Activated CD4-positive, alpha-beta T cell treated with anti-CD3 and anti-CD28 coated beads, Interleukin-2, amount 10 ng/mL, durations not matched to agents 24 days and 14 days (primary cell): ENCODE measurements around the gene LARP1. TPM values are rescaled to one million over a fixed set of nuclear protein-coding genes. Genes with fewer than 3 reads are reported as not detected.

Experiments used
- DNase-seq: peaks from one replicate; pipeline ENCODE4 v3.0.0; 2022
- H3K27ac Mint-ChIP-seq: one replicate; pipeline ENCODE4 v1.8.0; 2022; ENCODE audit warnings: mild to moderate bottlenecking, mixed read lengths
- H3K27me3 Mint-ChIP-seq: one replicate; pipeline ENCODE4 v1.8.0; 2022; ENCODE audit warnings: mixed read lengths
- H3K36me3 Mint-ChIP-seq: one replicate; pipeline ENCODE4 v1.8.0; 2022; ENCODE audit warnings: low read depth, mild to moderate bottlenecking, mixed read lengths
- H3K4me1 Mint-ChIP-seq: one replicate; pipeline ENCODE4 v1.8.0; 2021; ENCODE audit warnings: mixed read lengths
- H3K4me3 Mint-ChIP-seq: one replicate; pipeline ENCODE4 v1.8.0; 2022; ENCODE audit warnings: mild to moderate bottlenecking, moderate library complexity, mixed read lengths
- H3K9me3 Mint-ChIP-seq: one replicate; pipeline ENCODE4 v1.8.0; 2021; ENCODE audit warnings: mixed read lengths
- intact Hi-C: fragments of 100-400 bp; cut with micrococcal nuclease; formaldehyde crosslinking; loops from one replicate; pipeline ENCODE4 v1.15.1; 2023
- total RNA-seq: library from RNA; stranded (reverse); gene quantifications from 2 replicates; pipeline ENCODE4 v1.2.3, GENCODE V29; 2022

LARP1 gene
- total RNA-seq, 1 donor from 2014 or later, result 348 TPM

- intact Hi-C loops, result no loop called here
- Mint-ChIP-seq H3K9me3 (no peaks in the 10 kb centered on the region), H3K27me3 (no peaks in the 10 kb centered on the region), H3K4me3 (no peak overlapping the region), H3K36me3 (peaks cover 11% of the 10 kb centered on the region), H3K27ac (no peak overlapping the region), H3K4me1 (peaks cover 30% of the 10 kb centered on the region)
- no peak for DNase-seq
These were observed 23.9 kb downstream of the LARP1 start for GRCh38 chr5:154779105-154779504.

DNA sequence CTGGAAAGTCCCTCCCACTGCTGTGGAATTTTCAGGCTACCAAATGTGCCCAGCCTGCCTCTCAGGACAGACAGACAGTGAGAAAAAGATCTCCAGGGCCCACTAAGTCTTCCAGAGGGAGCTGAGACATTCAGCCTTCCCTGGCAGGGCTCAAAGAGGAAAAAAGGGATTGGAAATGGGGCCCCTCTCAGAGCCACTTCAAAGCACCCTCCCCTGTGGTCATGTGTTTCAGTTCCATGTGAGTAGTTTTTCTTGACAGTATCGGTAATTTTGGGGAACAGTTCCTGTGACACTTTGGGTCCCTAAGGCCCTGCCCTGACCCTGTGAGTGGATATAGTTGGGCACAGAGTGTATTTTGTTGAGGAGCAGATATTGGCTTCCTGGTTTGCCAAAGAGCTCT is 25.0 kb downstream of the LARP1 start:
- peaks cover 30% of the 10 kb centered on the region for H3K4me1 Mint-ChIP-seq
- H3K9me3 Mint-ChIP-seq, result no peaks in the 10 kb centered on the region
- intact Hi-C loops, result no loop called here
- no peak for DNase-seq
- H3K4me3 Mint-ChIP-seq, result no peak overlapping the region
- H3K27me3 Mint-ChIP-seq, result no peaks in the 10 kb centered on the region
- peaks cover 7% of the 10 kb centered on the region for H3K36me3 Mint-ChIP-seq
- peak overlapping the region; percentile 51 for H3K27ac Mint-ChIP-seq

DNA sequence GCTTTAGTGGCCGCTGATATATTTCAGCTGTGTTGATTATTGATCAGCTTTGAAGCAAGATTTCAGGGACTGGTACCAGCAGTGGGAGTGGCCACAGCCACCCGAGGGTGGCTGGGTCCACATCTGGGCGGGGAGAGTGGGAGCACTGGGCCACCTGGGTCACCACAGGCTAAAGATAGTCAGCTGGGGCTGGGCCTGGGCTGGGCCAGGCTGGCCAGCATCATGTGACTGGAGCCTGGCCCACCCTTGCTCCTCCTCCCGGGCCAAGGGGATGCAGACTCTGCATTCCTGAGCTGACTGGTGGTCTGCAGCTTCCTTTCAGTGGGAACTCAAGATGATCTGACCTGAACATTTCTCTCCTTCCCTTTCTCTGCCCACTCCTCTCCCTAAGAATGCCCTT is 27.1 kb downstream of the LARP1 start:
- peaks cover 10% of the 10 kb centered on the region for H3K36me3 Mint-ChIP-seq
- H3K27ac Mint-ChIP-seq, result no peak overlapping the region
- DNase-seq, result no peak
- no peaks in the 10 kb centered on the region for H3K9me3 Mint-ChIP-seq
- H3K4me1 Mint-ChIP-seq, result peaks cover 39% of the 10 kb centered on the region
- H3K4me3 Mint-ChIP-seq, result no peak overlapping the region
- no peaks in the 10 kb centered on the region for H3K27me3 Mint-ChIP-seq
- intact Hi-C loops, result no loop called here

- H3K4me1 Mint-ChIP-seq, result peaks cover 46% of the 10 kb centered on the region
- no peak overlapping the region for H3K27ac Mint-ChIP-seq
- intact Hi-C loops, result no loop called here
- H3K27me3 Mint-ChIP-seq, result no peaks in the 10 kb centered on the region
- DNase-seq, result no peak
- no peaks in the 10 kb centered on the region for H3K9me3 Mint-ChIP-seq
- peaks cover 10% of the 10 kb centered on the region for H3K36me3 Mint-ChIP-seq
- H3K4me3 Mint-ChIP-seq, result no peak overlapping the region
These were observed 27.8 kb downstream of the LARP1 start for GRCh38 chr5:154782812-154783592.

- no peaks in the 10 kb centered on the region for H3K27me3 Mint-ChIP-seq
- no peaks in the 10 kb centered on the region for H3K9me3 Mint-ChIP-seq
- H3K36me3 Mint-ChIP-seq, result peaks cover 13% of the 10 kb centered on the region
- H3K27ac Mint-ChIP-seq, result peak overlapping the region; percentile 64
- no peak for DNase-seq
- intact Hi-C loops, result no loop called here
- H3K4me3 Mint-ChIP-seq, result no peak overlapping the region
- H3K4me1 Mint-ChIP-seq, result peaks cover 50% of the 10 kb centered on the region
These were observed 28.7 kb downstream of the LARP1 start for GRCh38 chr5:154783774-154784460.

DNA sequence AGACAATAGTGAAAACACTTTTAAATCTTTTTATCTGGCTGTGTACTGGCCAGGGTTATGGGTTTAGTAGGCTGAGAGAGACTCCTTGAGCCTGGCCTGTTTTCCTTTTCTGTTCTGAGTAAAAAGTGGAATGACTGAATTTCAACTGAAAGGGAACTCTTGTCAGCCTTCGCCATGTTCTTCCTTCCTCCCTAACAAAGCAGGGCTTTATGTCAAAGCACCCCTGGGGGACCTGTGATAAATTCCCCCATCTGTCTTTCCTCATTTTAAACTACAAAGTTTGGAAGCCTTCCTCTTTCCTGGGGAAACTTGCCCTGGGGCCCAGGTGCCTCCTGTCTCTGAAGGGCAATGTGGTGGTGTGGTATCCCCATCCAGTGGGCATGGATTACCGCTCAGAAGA is 29.7 kb downstream of the LARP1 start:
- no peaks in the 10 kb centered on the region for H3K27me3 Mint-ChIP-seq
- no peaks in the 10 kb centered on the region for H3K9me3 Mint-ChIP-seq
- peaks cover 43% of the 10 kb centered on the region for H3K4me1 Mint-ChIP-seq
- H3K27ac Mint-ChIP-seq, result peak overlapping the region; percentile 64
- no peak overlapping the region for H3K4me3 Mint-ChIP-seq
- peaks cover 9% of the 10 kb centered on the region for H3K36me3 Mint-ChIP-seq
- no peak for DNase-seq
- intact Hi-C loops, result no loop called here

- intact Hi-C loops, result no loop called here
- Mint-ChIP-seq H3K9me3 (no peaks in the 10 kb centered on the region), H3K4me3 (no peak overlapping the region), H3K36me3 (peaks cover 18% of the 10 kb centered on the region), H3K27ac (no peak overlapping the region), H3K4me1 (peaks cover 37% of the 10 kb centered on the region), H3K27me3 (no peaks in the 10 kb centered on the region)
- DNase-seq, result no peak
These were observed 31.2 kb downstream of the LARP1 start for GRCh38 chr5:154786414-154786813.

DNA sequence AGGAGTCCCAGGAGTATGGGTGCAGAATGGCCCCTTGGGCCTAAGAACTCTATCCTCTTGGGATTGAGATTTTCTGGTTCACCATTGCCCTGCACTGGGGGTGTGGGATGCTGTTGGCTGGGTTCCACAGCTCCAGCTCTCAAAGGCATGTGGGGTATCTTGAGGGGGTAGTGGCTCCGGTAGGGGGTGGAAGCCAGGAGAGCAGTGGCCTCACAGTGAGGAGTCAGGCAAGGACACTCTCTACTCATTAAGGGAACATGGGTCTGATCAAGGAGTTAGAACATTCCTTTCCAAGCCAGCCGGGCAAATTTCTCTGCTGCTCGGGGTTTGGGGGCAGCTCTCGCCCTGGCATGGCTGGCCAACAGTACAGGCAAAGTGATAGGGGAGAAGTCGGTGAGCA is 33.0 kb downstream of the LARP1 start:
- Mint-ChIP-seq H3K27ac (peak overlapping the region; percentile 48), H3K36me3 (peaks cover 28% of the 10 kb centered on the region), H3K4me1 (peaks cover 36% of the 10 kb centered on the region), H3K9me3 (no peaks in the 10 kb centered on the region), H3K4me3 (no peak overlapping the region), H3K27me3 (no peaks in the 10 kb centered on the region)
- no peak for DNase-seq
- intact Hi-C loops, result no loop called here

DNA sequence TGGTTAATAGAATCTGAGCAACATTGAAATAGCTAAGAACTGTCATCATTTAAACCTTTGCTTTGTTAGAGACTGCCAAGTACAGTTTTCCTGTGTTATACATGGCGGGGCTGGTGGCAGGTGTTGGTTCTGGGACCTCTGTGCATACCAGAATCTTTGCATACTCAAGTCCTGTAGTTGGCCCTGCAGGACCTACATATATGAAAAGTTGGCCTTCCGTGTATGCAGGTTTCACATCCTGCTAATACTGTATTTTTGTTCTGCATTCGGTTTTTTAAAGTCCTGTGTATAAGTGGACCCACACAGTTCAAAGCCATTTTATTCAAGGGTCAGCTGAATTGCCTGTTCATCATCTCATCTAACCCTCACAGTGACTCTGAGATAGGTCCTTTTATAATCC is 36.4 kb downstream of the LARP1 start:
- Mint-ChIP-seq H3K4me1 (peaks cover 20% of the 10 kb centered on the region), H3K27me3 (no peaks in the 10 kb centered on the region), H3K9me3 (no peaks in the 10 kb centered on the region), H3K36me3 (peaks cover 49% of the 10 kb centered on the region), H3K4me3 (no peak overlapping the region), H3K27ac (no peak overlapping the region)
- no peak for DNase-seq
- intact Hi-C loops, result no loop called here

GRCh38 chr5:154793599-154794524 is 38.7 kb downstream of the LARP1 start:
- Mint-ChIP-seq H3K4me1 (peaks cover 3% of the 10 kb centered on the region), H3K36me3 (peaks cover 57% of the 10 kb centered on the region), H3K27me3 (no peaks in the 10 kb centered on the region), H3K27ac (no peak overlapping the region), H3K4me3 (no peak overlapping the region), H3K9me3 (no peaks in the 10 kb centered on the region)
- DNase-seq, result no peak
- intact Hi-C loops, result no loop called here

GRCh38 chr5:154794525-154795234 is 39.5 kb downstream of the LARP1 start:
- Mint-ChIP-seq H3K27ac (no peak overlapping the region), H3K4me3 (no peak overlapping the region), H3K36me3 (peaks cover 64% of the 10 kb centered on the region), H3K27me3 (no peaks in the 10 kb centered on the region), H3K9me3 (no peaks in the 10 kb centered on the region), H3K4me1 (peaks cover 8% of the 10 kb centered on the region)
- no peak for DNase-seq
- intact Hi-C loops, result no loop called here

DNA sequence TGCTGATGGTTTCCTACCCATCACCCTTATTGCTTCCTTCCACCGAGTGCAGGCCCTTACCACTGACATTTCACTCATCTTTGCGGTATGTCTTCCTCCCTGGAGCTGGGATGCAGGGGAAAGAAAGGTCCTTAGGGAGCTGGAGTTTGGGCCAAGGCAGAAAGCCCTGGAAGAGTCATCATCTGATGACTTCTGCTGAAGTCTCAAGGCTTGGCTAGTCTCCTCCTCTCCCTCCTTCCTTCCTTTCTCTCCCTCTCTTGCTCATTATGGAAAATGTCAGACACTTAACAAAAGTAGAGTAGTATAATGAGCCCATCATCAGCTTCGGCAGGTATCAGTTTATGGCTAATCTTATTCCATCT is 40.0 kb downstream of the LARP1 start:
- Mint-ChIP-seq H3K4me3 (no peak overlapping the region), H3K4me1 (peaks cover 12% of the 10 kb centered on the region), H3K9me3 (no peaks in the 10 kb centered on the region), H3K27me3 (no peaks in the 10 kb centered on the region), H3K27ac (no peak overlapping the region), H3K36me3 (peaks cover 65% of the 10 kb centered on the region)
- no peak for DNase-seq
- intact Hi-C loops, result no loop called here

DNA sequence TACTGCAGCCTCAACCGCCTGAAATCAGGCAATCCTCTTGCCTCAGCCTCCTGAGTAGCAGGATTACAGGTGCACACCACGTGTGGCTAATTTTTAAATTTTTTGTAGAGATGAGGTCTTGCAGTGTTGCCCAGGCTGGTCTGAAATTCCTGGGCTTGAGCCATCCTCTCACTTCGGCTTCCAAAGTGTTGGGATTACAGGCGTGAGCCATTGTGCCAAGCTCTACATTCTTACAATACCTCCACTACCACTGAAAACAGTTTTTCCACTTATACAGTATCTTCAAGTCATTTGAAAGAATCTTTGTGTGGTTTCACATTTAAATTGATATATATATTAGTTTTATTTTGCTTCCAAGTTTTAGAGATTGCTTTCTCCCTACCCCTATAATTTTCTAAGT is 42.6 kb downstream of the LARP1 start:
- intact Hi-C loops, result no loop called here
- Mint-ChIP-seq H3K9me3 (no peaks in the 10 kb centered on the region), H3K27ac (no peak overlapping the region), H3K4me1 (peaks cover 15% of the 10 kb centered on the region), H3K4me3 (no peak overlapping the region), H3K27me3 (no peaks in the 10 kb centered on the region), H3K36me3 (peaks cover 72% of the 10 kb centered on the region)
- DNase-seq, result no peak
